HG03558 (cell line): ENCODE results near the gene NR4A1.
A peak's percentile ranks its signal among the peaks of the same experiment; 100 is the strongest.

Source experiments
- ATAC-seq: cut with Tn5 transposase; IDR thresholded peaks from one replicate; pipeline ENCODE4 v1.9.1; 2021; ENCODE audit warnings: moderate number of reproducible peaks; ENCODE audit not compliant: unreplicated experiment; ENCODE audit errors: extremely low read depth

NR4A1 gene

DNA sequence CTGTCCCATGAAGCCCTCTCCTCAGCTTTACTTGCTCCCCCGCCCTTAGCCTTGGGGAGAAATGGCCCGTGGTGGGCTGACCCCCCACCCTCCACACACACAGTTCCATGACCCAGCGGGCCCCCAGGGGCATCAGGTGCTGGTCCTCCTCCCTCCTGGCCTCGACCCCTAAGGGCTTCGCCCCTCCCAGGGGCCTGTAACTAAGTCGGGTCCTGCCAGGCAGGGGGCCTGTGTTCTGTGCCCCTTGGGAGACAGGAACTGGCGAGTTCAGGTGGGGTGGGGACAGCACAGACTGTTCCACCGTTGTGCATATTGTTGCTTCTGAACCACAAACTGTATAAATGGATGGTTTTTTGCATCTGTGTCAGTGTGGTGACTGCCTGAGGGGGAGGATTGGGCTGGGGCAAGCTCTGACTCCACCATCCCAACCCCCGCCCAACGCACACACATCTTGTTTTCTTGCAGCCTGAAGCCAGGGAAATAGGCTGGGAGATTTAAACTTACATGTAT, 35.7 kb upstream of the NR4A1 start:
- no peak for ATAC-seq

DNA sequence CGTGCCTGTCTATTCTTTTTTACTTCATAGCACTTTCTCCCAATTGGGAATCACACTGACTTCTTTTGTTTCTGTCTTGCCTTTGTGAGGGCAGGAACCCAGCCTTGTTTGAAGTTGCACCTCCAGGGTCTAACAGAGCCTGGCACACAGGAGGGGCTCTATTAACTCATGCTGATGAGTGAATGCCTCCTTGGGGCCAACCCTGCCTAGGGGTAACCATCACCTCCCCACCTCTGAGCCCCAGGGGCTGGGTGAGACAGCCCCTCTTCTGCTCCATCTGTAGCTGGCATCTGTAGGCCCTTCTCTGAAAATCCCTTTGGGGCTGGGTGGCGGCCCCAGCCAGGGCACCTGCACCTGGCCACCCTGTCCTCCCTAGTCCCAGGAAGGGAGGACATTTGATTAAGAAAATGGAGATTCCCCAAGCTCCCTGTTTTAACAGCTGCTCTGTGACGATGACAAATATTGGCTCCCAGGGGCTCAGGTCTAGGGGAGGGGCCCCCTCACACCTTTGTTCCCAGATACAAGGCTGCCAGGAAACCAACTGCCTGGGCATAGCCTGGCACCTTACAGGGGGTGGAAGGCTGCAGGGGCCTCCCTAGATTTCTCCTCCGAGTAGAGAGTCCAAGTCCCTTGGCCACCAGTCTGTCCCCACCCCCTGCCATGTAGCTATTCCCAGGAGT, 32.7 kb upstream of the NR4A1 start:
- ATAC-seq: no peak

DNA sequence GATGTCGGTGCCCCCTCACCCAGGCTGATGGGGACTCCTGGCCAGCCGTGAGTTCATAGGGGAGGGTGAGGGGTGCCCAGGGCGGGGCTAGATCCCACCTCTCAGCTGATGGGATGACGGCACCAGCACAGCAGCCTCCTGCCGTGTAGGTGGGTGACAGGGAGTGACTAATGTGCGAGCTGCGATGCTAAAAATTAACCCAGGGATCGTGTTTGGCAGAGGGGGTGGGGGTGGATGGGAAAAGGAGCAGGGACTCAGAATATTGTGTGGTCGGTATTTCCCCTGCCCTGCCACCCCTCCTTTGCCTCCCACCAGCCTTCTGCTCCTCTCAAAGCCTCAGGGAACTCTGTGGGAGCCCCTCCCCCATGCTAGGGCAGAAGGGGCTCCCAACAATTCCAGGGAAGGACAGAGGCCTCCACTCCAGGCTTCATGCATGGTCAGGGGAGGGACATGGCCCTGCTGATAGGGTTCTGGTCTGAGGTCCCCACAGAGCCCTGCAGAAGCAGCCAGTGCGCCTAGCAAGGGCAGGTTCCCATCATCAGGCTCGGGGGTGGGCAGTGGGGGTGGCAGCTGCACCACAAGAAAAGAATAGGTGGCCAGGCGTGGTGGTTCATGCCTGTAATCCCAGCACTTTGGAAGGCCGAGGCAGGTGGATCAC, 32.0 kb upstream of the NR4A1 start:
- no peak for ATAC-seq

DNA sequence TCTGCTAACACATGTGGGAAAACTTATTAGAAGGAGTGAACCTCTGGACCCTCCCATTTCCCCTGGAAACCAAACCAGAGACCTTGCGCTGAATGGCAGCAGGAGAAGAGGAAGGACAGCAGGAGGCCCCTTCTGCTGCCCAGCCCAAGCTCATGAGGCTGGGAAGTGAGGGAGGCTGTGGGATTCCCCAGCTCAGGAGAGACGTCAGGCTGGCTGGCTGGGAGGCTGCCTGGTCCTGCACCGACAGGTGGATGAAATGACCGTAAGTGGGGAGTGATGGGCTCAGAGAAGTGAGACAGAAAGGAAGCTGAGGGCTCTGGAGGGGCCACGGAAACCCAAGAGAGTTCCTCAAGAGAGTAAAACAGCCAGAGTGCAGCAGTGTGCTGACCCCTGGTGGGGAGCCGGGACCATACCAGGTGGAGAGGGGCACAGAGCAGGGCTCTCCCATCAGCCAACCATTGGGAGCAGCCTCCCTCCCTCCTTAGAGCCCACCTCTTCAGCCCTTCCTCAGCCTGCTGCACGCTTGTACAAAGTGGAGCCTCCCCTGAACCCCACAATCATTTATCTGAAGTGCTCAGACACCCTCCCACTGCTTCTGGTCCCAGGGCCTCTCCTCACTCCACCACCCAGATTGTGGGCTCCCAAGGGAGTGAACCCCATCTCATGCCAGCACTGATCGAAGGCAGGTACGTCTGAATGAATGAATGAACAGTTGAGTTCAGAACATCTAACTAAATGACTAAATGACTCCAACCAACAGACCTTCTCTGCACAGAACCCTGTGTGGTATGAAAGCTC, 30.5 kb upstream of the NR4A1 start:
- ATAC-seq: no peak

DNA sequence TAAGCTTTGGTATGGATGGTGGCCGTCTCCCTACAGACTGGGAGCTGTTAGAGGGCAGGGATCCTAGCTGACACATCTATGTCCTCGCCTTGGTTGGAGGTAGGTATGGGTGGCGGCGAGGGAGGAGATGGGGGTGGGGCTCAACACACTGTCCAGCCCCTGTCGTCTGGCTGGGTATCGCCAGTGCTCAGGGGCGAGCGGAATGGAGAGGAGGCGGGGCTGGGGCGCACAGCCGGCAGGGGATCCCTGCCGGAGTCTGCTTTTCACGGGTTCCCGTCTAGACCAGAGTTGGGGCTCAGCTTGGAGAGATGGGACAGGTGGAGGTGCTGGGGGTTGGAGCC, 28.4 kb upstream of the NR4A1 start:
- no peak for ATAC-seq

DNA sequence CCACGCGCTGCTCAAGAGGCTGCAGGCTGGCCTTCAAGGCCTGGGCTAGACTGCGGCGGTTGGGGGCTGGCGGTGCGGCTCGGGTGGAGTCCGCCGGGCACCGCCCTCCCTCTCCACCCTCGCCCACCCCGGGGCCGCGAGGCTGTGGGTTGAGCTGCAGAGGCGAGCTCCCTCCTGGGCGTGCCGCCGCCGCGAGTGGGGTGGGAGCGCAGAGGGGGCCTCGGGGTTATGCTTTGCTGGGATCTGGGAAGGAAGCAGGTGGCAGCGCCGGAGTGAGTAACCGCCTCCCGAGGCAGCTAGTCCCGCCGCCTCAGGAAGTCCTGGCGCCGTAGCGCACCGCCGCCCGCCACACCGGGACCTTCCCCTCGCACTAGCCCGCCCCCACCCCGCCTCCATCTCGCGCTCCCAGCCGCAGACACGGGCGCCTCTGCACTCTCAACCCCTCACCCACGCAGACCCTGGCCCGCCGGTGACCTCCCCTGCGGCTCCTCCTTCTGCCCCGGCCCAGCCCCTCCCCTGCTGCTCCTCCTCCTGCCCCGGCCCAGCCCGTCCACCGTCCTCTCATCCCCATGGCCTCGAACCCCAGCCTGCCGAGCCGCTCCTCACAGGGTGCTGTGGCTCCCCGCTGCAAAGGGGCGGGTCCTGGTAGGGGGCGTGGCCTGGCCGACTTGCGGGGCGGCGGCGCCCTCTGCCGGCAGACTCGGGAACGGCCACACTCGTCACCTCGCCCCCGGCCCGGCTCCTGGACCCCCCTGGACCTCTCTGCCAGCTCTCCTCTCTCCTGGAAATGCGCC, 27.9 kb upstream of the NR4A1 start:
- no peak for ATAC-seq

DNA sequence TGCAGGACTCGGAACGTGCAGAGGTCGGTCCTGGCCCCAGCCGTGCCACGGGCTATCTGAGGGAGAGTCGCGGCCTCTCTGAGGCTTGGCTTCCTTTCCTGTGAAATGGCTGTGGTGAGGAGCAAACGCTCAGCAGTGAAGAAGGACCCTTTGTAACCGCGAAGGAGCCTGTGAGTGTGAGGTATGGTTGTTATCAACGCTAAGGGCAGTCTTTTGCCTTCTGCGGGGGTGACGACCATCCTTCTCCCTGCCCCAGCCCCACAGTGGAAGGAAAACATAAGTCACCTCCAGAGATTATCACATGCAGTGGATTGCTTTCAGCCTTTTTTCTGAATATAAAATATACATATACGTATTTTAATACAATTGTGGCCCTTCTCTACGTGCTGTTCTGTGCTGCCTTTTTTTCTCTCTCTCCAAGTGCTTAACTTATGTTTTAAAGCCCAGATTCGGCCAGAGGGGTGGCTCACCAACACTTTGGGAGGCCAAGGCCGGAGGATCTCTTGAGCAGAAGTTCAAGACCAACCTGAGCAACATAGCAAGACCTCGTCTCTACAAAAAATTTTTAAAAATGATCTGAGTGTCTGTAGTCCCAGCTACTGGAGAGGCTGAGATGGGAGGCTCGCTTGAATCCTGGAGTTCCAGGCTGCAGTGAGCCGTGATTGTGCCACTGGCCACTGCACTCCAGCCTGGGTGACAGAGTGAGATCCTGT, 27.1 kb upstream of the NR4A1 start:
- no peak for ATAC-seq

DNA sequence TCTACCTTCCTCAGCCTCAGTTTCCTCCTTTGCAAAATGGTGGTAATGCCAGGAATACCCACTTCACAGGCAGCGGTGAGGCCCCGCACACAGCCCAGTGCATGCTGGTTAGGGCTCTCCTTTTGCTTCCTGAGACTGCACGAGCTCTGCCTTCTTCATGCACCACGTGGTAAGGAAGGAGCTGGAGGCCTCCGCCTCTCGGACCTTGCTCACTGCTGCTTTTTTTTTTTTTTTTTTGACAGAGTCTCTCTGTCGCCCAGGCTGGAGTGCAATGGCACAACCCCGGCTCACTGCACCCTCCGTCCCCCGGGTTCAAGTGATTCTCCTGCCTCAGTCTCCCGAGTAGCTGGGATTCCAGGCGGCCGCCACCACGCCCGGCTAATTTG, 26.4 kb upstream of the NR4A1 start:
- no peak for ATAC-seq

DNA sequence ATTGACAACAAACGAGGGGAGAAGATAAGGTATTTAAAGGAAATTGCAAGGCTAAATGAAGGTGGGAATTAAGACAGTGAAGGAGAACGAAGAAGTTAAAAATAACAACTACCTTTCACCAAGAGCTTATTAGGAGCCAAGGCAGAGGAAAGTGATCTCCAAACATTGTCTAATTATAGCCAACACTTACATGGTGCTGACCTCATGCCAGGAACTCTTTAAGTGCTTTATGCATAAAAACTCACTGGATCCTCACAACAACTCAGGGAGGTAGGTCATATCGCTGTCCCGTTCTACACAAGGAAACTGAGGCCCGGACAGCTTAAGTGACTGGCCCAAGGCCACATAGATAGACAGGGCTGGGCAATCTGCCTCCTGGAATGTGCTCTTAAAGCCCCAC, 25.0 kb upstream of the NR4A1 start:
- ATAC-seq: no peak

DNA sequence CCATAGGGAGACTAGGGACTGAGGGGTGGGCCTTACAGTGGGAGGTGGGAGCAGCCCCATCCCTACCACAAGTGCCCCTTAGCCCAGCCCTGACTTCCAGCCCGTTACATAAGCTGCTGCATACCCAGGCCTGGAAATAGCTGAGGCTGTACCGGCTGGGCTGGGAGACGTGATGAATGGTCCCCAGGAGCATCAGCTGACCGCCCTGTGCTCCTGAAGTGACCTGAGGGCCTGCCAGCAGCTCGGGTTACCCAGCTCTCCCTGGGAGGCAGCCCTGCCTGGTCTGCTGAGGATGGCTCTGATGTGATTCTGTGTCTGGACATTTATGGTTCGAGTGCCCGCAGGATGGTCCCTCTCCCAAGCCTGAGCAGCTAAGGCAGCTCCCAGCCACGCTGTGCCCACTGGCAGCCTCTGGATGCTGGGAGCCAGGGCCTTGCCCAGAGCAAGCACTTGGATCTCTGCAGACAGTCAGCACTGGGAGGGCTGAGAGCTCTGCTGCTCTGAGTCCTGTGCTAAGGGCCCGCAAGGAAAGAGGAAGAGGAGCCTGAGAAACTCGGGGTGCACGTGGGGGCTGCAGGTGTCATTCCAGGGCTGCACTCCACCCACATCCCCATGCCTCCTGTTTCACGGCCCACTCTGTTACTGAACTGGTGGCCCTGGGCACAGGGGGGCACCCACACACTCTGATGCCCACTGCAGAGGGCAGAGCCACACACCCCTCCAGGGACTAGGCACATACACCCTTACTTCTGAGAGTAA, 24.0 kb upstream of the NR4A1 start:
- ATAC-seq: no peak

DNA sequence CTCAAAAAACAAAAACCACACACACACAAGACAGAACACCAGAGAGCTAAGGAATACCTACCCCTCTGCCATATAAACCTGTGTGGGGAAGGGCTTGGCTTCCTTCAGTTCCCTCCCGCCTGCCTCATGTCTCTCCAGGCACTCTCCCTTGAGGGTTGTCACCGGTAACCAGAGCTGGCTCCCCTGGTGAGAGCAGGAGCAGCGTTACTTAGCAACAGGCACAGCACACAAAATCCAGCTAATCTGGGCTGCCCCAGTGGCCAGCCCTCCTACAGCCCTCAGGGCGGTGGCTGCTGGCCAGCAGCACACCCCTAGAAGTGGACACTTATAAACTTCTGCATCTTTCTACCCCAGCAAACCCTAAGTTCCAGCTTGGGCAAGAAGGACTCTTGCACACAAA, 21.6 kb upstream of the NR4A1 start:
- ATAC-seq: no peak

DNA sequence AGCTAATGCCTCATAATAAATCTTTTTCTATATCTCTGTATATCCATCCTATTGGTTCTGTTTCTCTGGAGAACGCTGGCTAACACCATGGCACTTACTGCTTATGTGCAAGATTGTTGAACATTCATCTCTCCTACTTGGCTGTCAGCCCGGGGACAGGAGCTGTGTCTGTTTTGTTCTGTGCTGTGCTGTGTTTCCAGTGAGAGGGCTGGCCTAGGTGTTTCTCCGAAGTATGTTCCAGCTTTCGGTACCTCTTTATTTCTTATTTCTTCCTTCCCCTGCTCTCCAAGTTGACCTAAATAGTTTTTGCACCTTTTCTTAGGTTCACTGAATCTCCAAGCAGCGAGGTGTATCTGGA, 18.8 kb upstream of the NR4A1 start:
- no peak for ATAC-seq

DNA sequence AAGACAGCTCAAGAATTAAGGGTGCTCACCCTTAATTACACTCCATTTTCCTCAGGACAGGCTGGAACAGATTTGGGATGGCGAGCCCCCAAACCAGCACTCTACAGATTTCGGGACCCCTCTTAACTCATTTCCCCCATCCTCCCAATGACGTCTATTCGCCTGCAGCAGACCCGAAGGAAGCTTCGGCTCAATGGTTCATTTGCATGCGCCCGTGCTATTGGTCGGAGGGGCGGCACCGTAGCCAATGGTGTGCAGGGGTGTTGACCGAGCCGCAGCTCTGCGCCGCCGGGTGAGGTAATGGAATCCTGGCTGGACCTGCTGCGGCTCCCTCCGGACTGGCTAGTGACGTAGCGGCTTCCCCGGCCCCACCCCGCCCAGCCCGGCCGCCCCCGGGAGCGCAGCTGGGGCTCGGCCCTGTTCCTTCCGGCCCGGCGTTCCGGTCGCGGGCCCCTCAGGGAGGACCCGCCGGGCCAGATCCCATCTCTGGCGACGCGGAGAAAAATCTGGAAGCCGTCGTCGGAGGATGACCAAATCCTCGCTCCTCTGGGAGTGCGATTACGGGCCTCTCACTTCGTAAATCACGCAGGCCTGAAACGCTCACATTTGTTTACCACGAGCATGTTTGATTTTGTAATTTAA, 18.3 kb upstream of the NR4A1 start:
- ATAC-seq: peak; percentile 93

DNA sequence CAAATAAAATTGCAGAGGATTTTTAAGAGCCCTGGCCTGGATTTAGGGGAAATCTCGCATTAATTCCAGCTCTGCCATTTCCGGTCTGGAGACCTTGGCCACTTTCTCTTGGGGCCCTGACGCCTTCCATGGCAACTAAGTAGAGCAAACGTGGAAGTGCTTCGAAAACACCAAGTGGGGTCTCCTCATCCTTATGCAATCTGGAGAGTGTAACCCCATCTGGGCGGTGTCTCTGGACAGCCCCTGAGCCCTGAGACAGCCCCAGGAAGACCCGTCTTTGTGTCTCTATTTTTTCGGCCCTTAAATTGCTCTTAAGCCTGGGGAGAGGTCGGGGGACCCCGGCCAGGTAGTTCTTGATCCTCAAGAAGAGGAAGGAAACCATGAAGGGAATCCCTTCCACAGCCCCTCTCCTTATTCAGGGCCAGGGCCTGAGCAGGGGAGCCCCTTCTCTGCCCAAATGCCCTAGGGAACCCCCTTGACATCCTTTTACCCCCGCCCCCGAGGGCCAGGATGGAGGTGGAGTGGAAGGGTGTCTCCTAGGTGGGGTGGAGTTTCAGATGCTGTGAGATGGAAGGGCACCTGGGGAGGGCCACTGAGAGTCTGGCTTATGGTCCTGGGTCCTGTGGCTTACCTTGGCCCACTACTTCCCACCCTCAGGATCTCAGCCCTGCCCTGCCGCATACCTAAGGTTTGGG, 17.6 kb upstream of the NR4A1 start:
- no peak for ATAC-seq

DNA sequence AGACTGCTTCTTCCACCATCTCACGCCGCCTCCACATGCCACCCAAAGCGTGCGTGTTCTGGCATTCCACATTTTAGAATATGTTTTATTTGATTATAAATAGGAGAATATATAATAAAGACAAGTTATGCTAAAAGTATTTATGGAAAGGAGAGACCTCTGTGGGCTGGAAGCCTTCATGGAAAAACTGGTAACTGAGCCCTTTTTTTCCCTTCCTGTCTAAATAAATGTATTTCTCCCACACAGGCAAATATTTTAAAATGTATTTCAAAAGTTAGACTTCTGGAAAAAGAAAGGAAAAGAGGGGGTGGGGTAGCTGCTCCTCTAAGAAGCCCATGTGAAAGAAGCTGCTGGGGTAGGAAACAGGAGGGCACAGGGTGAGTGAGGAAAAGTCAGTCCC, 16.1 kb upstream of the NR4A1 start:
- ATAC-seq: no peak

DNA sequence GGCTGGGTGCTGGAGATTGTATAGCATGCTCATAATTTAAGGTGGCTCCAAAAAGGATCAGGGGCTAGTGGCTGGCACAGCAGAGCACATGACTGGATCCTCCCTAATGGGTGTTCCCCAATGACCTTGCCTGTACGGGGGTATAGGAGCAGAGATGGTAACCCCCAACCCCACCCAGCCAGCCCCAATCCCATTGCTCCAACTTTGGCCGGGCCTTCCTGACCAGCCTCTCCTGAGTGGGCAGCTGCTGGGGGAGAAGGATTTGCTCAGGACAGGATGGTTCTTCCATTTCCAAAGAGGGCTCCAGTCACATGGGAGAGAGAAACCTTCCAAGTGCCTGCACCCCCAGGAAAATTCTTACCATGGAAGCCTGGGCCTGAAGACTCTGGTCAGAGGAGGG, 15.3 kb upstream of the NR4A1 start:
- no peak for ATAC-seq

DNA sequence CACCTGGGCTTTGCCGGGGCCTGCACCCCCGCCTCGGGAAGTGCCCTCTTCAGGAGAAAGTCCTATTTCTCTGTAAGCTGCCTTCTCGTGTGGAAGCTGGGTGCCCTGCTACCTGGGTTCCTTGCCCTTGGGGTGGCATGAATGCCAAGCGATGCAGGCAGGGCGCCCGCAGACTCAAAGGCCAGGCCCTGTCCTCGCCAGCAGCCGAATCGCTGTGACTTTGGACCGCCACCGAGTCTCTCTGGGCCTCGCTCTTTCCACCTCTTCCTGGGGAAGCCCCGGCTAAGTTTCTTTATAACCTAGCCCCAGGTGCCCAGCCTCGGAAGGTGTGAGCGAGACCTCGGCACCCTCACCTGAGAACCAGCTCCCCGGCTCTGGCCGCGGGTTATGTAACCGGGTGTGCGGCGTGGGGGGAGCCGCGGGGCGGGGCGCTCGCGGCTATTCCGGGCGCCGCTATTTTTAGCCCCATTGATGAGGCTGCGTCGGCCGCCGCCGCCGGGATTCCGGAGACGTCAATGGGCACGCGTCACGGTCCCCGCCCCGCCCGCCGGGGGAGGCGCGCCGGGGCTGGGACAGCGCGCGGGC, 14.6 kb upstream of the NR4A1 start:
- ATAC-seq: no peak

DNA sequence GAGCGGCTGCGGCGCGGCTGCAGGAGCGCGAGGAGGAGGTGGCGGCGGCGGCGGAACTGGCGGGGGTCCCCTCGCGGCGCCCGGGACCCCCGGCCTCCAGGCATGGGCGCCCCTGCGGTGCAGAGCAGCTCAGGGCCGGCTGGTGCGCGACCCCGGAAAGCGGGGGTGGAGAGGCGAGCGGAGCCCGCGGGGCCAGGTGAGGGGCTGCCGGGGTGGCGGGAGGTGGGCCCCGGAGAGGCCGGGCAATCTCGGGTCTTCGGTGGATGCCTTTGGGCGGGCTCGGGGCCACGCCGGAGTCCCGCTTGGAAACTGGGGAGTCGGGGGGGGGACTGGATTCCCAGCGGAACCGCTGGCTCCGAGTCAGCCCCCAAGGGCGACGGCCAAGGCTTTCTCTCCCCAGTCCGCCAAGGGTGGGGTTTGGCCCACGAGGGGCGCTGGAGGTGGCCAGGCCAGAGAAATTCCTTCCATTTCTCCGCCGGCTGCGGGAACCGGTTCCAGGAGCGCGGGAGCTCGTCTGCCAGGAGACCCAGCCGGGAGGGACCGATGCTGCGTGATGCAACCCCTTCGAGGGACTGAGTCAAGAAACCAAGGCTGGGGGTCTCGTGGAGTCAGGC, 13.9 kb upstream of the NR4A1 start:
- ATAC-seq: no peak
